Measurements from ENCODE around the gene MFF.

The MFF gene

GRCh38 chr2:227324995-227325838 lies at the start of gene MFF:
Gene MFF, plus strand, starts transcription at chr2:227325251. Its CDS starts 5,415 bp downstream, at chr2:227330666.
- peak; percentile 97 for DNase-seq

GRCh38 chr2:227280895-227281294 lies 44.2 kb upstream of the MFF start:
- DNase-seq, result no peak

GRCh38 chr2:227285741-227286236 lies 39.3 kb upstream of the MFF start:
- DNase-seq, result no peak

GRCh38 chr2:227287771-227288170 lies 37.3 kb upstream of the MFF start:
- DNase-seq, result no peak

GRCh38 chr2:227292314-227292713 lies 32.7 kb upstream of the MFF start:
- no peak for DNase-seq

- no peak for DNase-seq
Measured at GRCh38 chr2:227293531-227293930, 31.5 kb upstream of the MFF start.

GRCh38 chr2:227295806-227296205 lies 29.2 kb upstream of the MFF start:
- DNase-seq, result no peak

GRCh38 chr2:227296671-227297405 lies 28.2 kb upstream of the MFF start:
- no peak for DNase-seq

- DNase-seq, result no peak
Measured at GRCh38 chr2:227301523-227301922, 23.5 kb upstream of the MFF start.

- no peak for DNase-seq
Measured at GRCh38 chr2:227308784-227309183, 16.3 kb upstream of the MFF start.

GRCh38 chr2:227310756-227311110 lies 14.3 kb upstream of the MFF start:
- DNase-seq, result no peak

GRCh38 chr2:227311861-227312506 lies 13.1 kb upstream of the MFF start:
- no peak for DNase-seq

GRCh38 chr2:227312579-227312978 lies 12.5 kb upstream of the MFF start:
- no peak for DNase-seq

GRCh38 chr2:227313310-227313709 lies 11.7 kb upstream of the MFF start:
- DNase-seq, result no peak

- no peak for DNase-seq
Measured at GRCh38 chr2:227317834-227318233, 7.2 kb upstream of the MFF start.

- no peak for DNase-seq
Measured at GRCh38 chr2:227320305-227321094, 4.6 kb upstream of the MFF start.

- no peak for DNase-seq
Measured at GRCh38 chr2:227322530-227323205, 2.4 kb upstream of the MFF start.

GRCh38 chr2:227323818-227324217 lies 1.2 kb upstream of the MFF start:
- DNase-seq, result no peak

- no peak for DNase-seq
Measured at GRCh38 chr2:227324642-227324994, 433 bp upstream of the MFF start.

GRCh38 chr2:227325839-227326195 lies 766 bp downstream of the MFF start:
- no peak for DNase-seq

- no peak for DNase-seq
Measured at GRCh38 chr2:227326783-227327182, 1.7 kb downstream of the MFF start.

- no peak for DNase-seq
Measured at GRCh38 chr2:227335713-227336112, 10.7 kb downstream of the MFF start.
